HCT116 (cell line): Measurements from ENCODE around the gene ZNF860.

Experiments used
- CTCF ChIP-seq, 3 experiments: fragments of 200-600 bp in 1 of 3; sonication (generic) in 1 of 3; IDR thresholded peaks in 2 of 3; conservative IDR thresholded peaks in 1 of 3; 2 replicates each; pipeline ENCODE4 v1.5.1; 2012 to 2017; ENCODE audit warnings: low read depth in 2 of 3, low read length in 2 of 3, antibody characterized with exemption in 1 of 3, borderline replicate concordance in 1 of 3, control low read depth in 1 of 3, mild to moderate bottlenecking in 1 of 3, mixed read lengths in 1 of 3, mixed run types in 1 of 3, moderate library complexity in 1 of 3; ENCODE audit not compliant: insufficient read depth in 1 of 3
- MAX ChIP-seq: IDR thresholded peaks from 2 replicates; pipeline ENCODE4 v1.6.1; 2012
- POLR2A ChIP-seq: IDR thresholded peaks from 2 replicates; pipeline ENCODE4 v1.7.0; 2011; ENCODE audit warnings: borderline replicate concordance; ENCODE audit not compliant: insufficient read depth, insufficient read length; ENCODE audit errors: extremely low read depth
- POLR2AphosphoS5 ChIP-seq: IDR thresholded peaks from 2 replicates; pipeline ENCODE4 v1.6.1; 2011; ENCODE audit warnings: mild to moderate bottlenecking, low read depth, low read length, moderate library complexity
- ZNF274 ChIP-seq: fragments of 200-500 bp; sonication (Bioruptor generic); IDR thresholded peaks from 2 replicates; pipeline ENCODE4 v1.6.1; 2014; ENCODE audit warnings: mild to moderate bottlenecking, low read depth, low read length, inconsistent platforms

DNA sequence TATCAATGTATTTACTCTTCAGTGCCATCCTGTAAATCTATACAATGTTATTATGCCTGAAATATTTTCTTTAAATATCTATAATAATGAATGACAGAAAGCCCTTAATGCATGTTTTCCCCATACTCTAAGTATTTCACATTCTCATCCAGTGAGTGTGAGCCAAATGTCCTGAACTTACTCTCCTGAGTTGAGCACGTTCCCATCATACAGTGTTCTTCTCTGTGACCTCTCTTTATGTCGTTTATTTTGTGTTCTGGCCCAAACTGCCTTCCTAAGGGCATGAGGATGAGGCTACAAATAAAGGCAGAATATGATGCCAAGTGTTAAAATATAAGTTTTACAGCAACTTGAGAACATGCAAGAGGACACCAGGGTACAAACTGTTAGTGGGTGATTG is 3.8 kb upstream of the ZNF860 start:
- TF ChIP-seq CTCF (IDR thresholded peaks at IDR 0.05 in 2 of 3, conservative IDR thresholded peaks at IDR 0.05 in 1 of 3; ENCODE audit: borderline replicate concordance in 1 of 3, insufficient read depth in 1 of 3, low read depth in 2 of 3, low read length in 2 of 3) (no peak), MAX (no peak), ZNF274 (no peak), POLR2A (no peak), POLR2AphosphoS5 (no peak)
